SK-N-SH (cell line): ENCODE measurements around the gene ARHGAP15. TPM values are rescaled to one million over a fixed set of nuclear protein-coding genes. Genes with fewer than 3 reads are reported as not detected.

Experiments
- CTCF ChIA-PET: fragments of 300-600, 350-600 bp; formaldehyde crosslinking; extraction: SDS; loops from one replicate; lab custom pipeline; 2021; lab: Yijun Ruan, JAX
- POLR2A ChIA-PET: fragments of 350-600 bp; sonication (Branson Sonifier 250); formaldehyde crosslinking; extraction: SDS; loops from one replicate; lab custom pipeline; 2020; ENCODE audit warnings: antibody characterized with exemption, inconsistent platforms; lab: Yijun Ruan, JAX
- DNase-seq: peaks from one replicate; pipeline ENCODE4 v3.0.0; 2012
- H2AFZ ChIP-seq: fragments of 200-600 bp; sonication (generic); 2 replicates; pipeline ENCODE4 v1.8.1; 2016; ENCODE audit warnings: antibody characterized with exemption, mild to moderate bottlenecking, low read depth
- H3F3A ChIP-seq: fragments of 200-600 bp; sonication (generic); replicated peaks from 2 replicates; pipeline ENCODE3; 2016; ENCODE audit warnings: antibody characterized with exemption, mild to moderate bottlenecking; ENCODE audit not compliant: insufficient read depth
- H3K27ac ChIP-seq, 2 experiments: fragments of 200-500 bp in 1 of 2; fragments of 200-600 bp in 1 of 2; sonication (Bioruptor generic) in 1 of 2; sonication (generic), shearing (Covaris generic) in 1 of 2; 2 replicates each; pipeline versions ENCODE4 v1.5.1 to v1.6.1; 2014 to 2016; ENCODE audit warnings: low read depth in 2 of 2, inconsistent platforms in 1 of 2, low read length in 1 of 2, mild to moderate bottlenecking in 1 of 2, mixed read lengths in 1 of 2
- H3K27me3 ChIP-seq: fragments of 200-600 bp; sonication (generic), shearing (Covaris generic); 2 replicates; pipeline ENCODE4 v1.6.1; 2016; ENCODE audit warnings: mixed run types; ENCODE audit not compliant: insufficient read depth
- H3K36me3 ChIP-seq, 2 experiments: fragments of 200-500 bp in 1 of 2; fragments of 200-600 bp in 1 of 2; sonication (Bioruptor generic) in 1 of 2; sonication (generic) in 1 of 2; replicated peaks in 1 of 2; 2 replicates each; pipeline versions ENCODE3 to v1.5.1; 2014 to 2016; ENCODE audit warnings: low read length in 1 of 2, mild to moderate bottlenecking in 1 of 2; ENCODE audit not compliant: insufficient read depth in 2 of 2, control insufficient read depth in 1 of 2
- H3K4me1 ChIP-seq, 2 experiments: fragments of 200-500 bp in 1 of 2; fragments of 200-600 bp in 1 of 2; sonication (Bioruptor generic) in 1 of 2; sonication (generic), shearing (Covaris generic) in 1 of 2; 2 replicates each; pipeline versions ENCODE4 v1.5.1 to v1.6.1; 2014 to 2016; ENCODE audit warnings: low read depth in 1 of 2, low read length in 1 of 2, mixed run types in 1 of 2; ENCODE audit not compliant: insufficient read depth in 2 of 2, control insufficient read depth in 1 of 2
- H3K4me2 ChIP-seq: fragments of 200-600 bp; sonication (generic), shearing (Covaris generic); 2 replicates; pipeline ENCODE4 v1.6.1; 2017; ENCODE audit warnings: mixed run types
- H3K4me3 ChIP-seq, 2 experiments: fragments of 200-500 bp in 1 of 2; fragments of 200-600 bp in 1 of 2; sonication (Bioruptor generic) in 1 of 2; sonication (generic), shearing (Covaris generic) in 1 of 2; 2 replicates each; pipeline versions ENCODE4 v1.5.1 to v1.8.1; 2014 to 2016; ENCODE audit warnings: low read depth in 2 of 2, inconsistent platforms in 1 of 2, low read length in 1 of 2, mild to moderate bottlenecking in 1 of 2, mixed read lengths in 1 of 2, moderate library complexity in 1 of 2
- H3K79me2 ChIP-seq: fragments of 200-600 bp; sonication (generic); 2 replicates; pipeline ENCODE4 v1.8.1; 2017; ENCODE audit warnings: mild to moderate bottlenecking; ENCODE audit not compliant: insufficient read depth
- H3K9ac ChIP-seq: fragments of 200-600 bp; sonication (generic); 2 replicates; pipeline ENCODE4 v1.6.1; 2017; ENCODE audit warnings: mixed run types
- H3K9me2 ChIP-seq: fragments of 200-600 bp; sonication (generic); 2 replicates; pipeline ENCODE4 v1.6.1; 2017; ENCODE audit warnings: mixed run types
- H3K9me3 ChIP-seq: fragments of 200-600 bp; sonication (generic); 2 replicates; pipeline ENCODE4 v1.6.1; 2017; ENCODE audit warnings: mixed run types, mild to moderate bottlenecking, moderate library complexity
- H4K20me1 ChIP-seq: fragments of 200-600 bp; sonication (generic); 2 replicates; pipeline ENCODE4 v1.6.1; 2017; ENCODE audit warnings: mild to moderate bottlenecking, mixed run types; ENCODE audit not compliant: insufficient read depth
- EP300 ChIP-seq, 2 experiments: IDR thresholded peaks; 2 replicates each; pipeline versions ENCODE4 v1.4.0 to v1.6.1; 2012; ENCODE audit warnings: borderline replicate concordance in 1 of 2, low read depth in 1 of 2, low read length in 1 of 2
- EZH2phosphoT487 ChIP-seq: fragments of 200-600 bp; sonication (generic); IDR thresholded peaks from 2 replicates; pipeline ENCODE4 v1.6.1; 2017; ENCODE audit warnings: low read depth, mixed run types, mild to moderate bottlenecking, antibody characterized with exemption, moderate library complexity, borderline replicate concordance
- FOSL2 ChIP-seq: IDR thresholded peaks from 2 replicates; pipeline ENCODE4 v1.4.0; 2012; ENCODE audit warnings: low read depth, mild to moderate bottlenecking, moderate library complexity, borderline replicate concordance
- FOXJ3 ChIP-seq: sonication (generic); formaldehyde crosslinking; IDR thresholded peaks from 2 replicates; pipeline ENCODE4 v1.5.1; 2020; ENCODE audit warnings: mild to moderate bottlenecking, missing genetic modification reagents
- FOXM1 ChIP-seq: IDR thresholded peaks from 2 replicates; pipeline ENCODE4 v1.4.0; 2012; ENCODE audit warnings: low read depth, mild to moderate bottlenecking
- GATA2 ChIP-seq: sonication (generic); formaldehyde crosslinking; IDR thresholded peaks from 2 replicates; pipeline ENCODE4 v1.5.0; 2020; ENCODE audit warnings: mild to moderate bottlenecking, missing genetic modification reagents
- IRF3 ChIP-seq: fragments of 150-350 bp; IDR thresholded peaks from 2 replicates; pipeline ENCODE4 v1.6.1; 2016; ENCODE audit warnings: mild to moderate bottlenecking, low read depth, low read length
- MAX ChIP-seq: IDR thresholded peaks from 2 replicates; pipeline ENCODE4 v1.4.0; 2012; ENCODE audit warnings: low read depth
- MEF2A ChIP-seq: IDR thresholded peaks from 2 replicates; pipeline ENCODE4 v1.4.0; 2012; ENCODE audit warnings: low read depth, borderline replicate concordance
- RCOR1 ChIP-seq: fragments of 150-350 bp; IDR thresholded peaks from 2 replicates; pipeline ENCODE4 v1.6.1; 2017; ENCODE audit warnings: antibody characterized with exemption, low read length
- REST ChIP-seq: IDR thresholded peaks from 2 replicates; pipeline ENCODE4 v1.6.1; 2012; ENCODE audit warnings: mild to moderate bottlenecking, low read depth, low read length, moderate library complexity
- RFX5 ChIP-seq: IDR thresholded peaks from 2 replicates; pipeline ENCODE4 v1.6.1; 2012; ENCODE audit warnings: mild to moderate bottlenecking, improper control_type of control experiment, low read length
- USF2 ChIP-seq: fragments of 150-350 bp; IDR thresholded peaks from 2 replicates; pipeline ENCODE4 v1.6.1; 2017; ENCODE audit warnings: antibody characterized with exemption, low read length, low read depth, borderline replicate concordance
- WGBS: methylation state at CpG from one replicate; pipeline ENCODE4 v1.1.6; 2017; ENCODE audit warnings: low lambda C conversion rate; 5-methylcytosine and 5-hydroxymethylcytosine counted together
- polyA plus RNA-seq, 3 experiments: library from polyadenylated mRNA; depleted of rRNA; stranded (reverse); fragments of >200 nt; gene quantifications; 2 replicates each; pipeline ENCODE4 v1.2.3, GENCODE V29; 2012

The ARHGAP15 gene
- polyA plus RNA-seq, 1 of the 3 experiments (the other 2 are of a cell fraction), result not detected

- no peak for TF ChIP-seq RCOR1
- no peak for TF ChIP-seq FOSL2
- TF ChIP-seq MEF2A, result no peak
- TF ChIP-seq FOXM1, result no peak
- no peak for TF ChIP-seq EP300 (IDR thresholded peaks at IDR 0.05; ENCODE audit: borderline replicate concordance in 1 of 2, low read depth in 1 of 2, low read length in 1 of 2)
Observed at GRCh38 chr2:143698352-143698751, 569.1 kb downstream of the ARHGAP15 start (continued).

GRCh38 chr2:143698888-143699570 is 569.8 kb downstream of the ARHGAP15 start:
- Histone ChIP-seq H3K4me2 (no peak overlapping the region), H3K27ac (no peak overlapping the region), H3K79me2 (no peaks in the 10 kb centered on the region), H4K20me1 (no peaks in the 10 kb centered on the region), H3K4me3 (no peak overlapping the region), H3K9me2 (no peaks in the 10 kb centered on the region), H3F3A (no peaks in the 10 kb centered on the region), H3K4me1 (peaks cover 0 to 4% of the 10 kb centered on the region in 2 experiments; a peak in 1 of 4 replicates), H3K36me3 (no peaks in the 10 kb centered on the region), H3K9ac (no peak overlapping the region), H3K9me3 (no peaks in the 10 kb centered on the region), H2AFZ (no peak overlapping the region), H3K27me3 (no peaks in the 10 kb centered on the region)
- CTCF ChIA-PET, result interaction anchor here (1.7 kb wide), 1 partner anchor 9 kb away, joined by 3 read pairs; no protein-coding TSS in a partner anchor
- 52% methylated on average over 3 of the region's 3 CpGs for WGBS
- POLR2A ChIA-PET, result no interaction called here
- TF ChIP-seq RFX5 (no peak), REST (no peak)
- DNase-seq, result no peak

GRCh38 chr2:143700865-143701264 is 571.6 kb downstream of the ARHGAP15 start:
- Histone ChIP-seq H4K20me1 (no peaks in the 10 kb centered on the region), H2AFZ (no peak overlapping the region), H3K9ac (no peak overlapping the region), H3K4me3 (no peak overlapping the region), H3K4me1 (peaks cover 0 to 8% of the 10 kb centered on the region in 2 experiments; a peak in 2 of 4 replicates), H3K9me2 (no peaks in the 10 kb centered on the region), H3K79me2 (no peaks in the 10 kb centered on the region), H3K27ac (no peak overlapping the region), H3K9me3 (no peaks in the 10 kb centered on the region), H3K36me3 (no peaks in the 10 kb centered on the region), H3K4me2 (no peak overlapping the region), H3F3A (no peaks in the 10 kb centered on the region), H3K27me3 (no peaks in the 10 kb centered on the region)
- WGBS, result 69% methylated on average over 2 of the region's 2 CpGs
- DNase-seq, result no peak
- ChIA-PET CTCF (no interaction called here), POLR2A (no interaction called here)
- TF ChIP-seq FOXJ3 (CRISPR knock-in tag) (no peak), RFX5 (no peak), EZH2phosphoT487 (no peak), GATA2 (CRISPR knock-in tag) (no peak), FOXM1 (no peak), MAX (no peak), IRF3 (no peak), REST (no peak), USF2 (no peak)
